Activated gamma-delta T cell treated with Interleukin-2 at 50 U/mL for 16 hours (primary cell): ENCODE results near the gene CAMK2B.

ENCODE experiments used
- DNase-seq: peaks from one replicate; pipeline ENCODE4 v3.0.0-alpha.2; 2020

The CAMK2B gene

GRCh38 chr7:44285561-44285960 lies 39.8 kb downstream of the CAMK2B start:
- no peak for DNase-seq

GRCh38 chr7:44284881-44285541 lies 40.4 kb downstream of the CAMK2B start:
- DNase-seq: no peak

DNA sequence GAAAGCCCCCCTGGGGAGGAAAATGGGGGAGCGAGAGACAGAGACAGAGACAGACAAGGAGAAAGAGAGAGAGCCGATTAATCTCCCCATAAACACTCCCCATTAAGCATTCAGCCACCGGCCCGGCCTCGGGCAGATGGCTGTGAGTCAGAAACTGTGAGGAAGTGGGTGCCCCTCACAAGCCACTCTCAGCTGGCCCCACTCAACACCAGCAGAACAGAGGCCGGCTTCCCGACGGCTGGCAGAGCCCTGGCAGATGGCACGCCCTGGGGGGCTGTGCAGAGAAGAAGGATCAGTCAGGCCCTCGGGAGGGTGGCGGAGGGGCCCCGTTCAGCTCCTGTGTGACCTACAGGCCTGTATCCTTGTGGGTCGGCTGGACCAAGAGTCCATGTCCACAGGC lies 41.2 kb downstream of the CAMK2B start:
- no peak for DNase-seq

- no peak for DNase-seq
Measured at GRCh38 chr7:44283381-44284211, 41.8 kb downstream of the CAMK2B start.

GRCh38 chr7:44282601-44283171 lies 42.7 kb downstream of the CAMK2B start:
- DNase-seq: no peak

DNA sequence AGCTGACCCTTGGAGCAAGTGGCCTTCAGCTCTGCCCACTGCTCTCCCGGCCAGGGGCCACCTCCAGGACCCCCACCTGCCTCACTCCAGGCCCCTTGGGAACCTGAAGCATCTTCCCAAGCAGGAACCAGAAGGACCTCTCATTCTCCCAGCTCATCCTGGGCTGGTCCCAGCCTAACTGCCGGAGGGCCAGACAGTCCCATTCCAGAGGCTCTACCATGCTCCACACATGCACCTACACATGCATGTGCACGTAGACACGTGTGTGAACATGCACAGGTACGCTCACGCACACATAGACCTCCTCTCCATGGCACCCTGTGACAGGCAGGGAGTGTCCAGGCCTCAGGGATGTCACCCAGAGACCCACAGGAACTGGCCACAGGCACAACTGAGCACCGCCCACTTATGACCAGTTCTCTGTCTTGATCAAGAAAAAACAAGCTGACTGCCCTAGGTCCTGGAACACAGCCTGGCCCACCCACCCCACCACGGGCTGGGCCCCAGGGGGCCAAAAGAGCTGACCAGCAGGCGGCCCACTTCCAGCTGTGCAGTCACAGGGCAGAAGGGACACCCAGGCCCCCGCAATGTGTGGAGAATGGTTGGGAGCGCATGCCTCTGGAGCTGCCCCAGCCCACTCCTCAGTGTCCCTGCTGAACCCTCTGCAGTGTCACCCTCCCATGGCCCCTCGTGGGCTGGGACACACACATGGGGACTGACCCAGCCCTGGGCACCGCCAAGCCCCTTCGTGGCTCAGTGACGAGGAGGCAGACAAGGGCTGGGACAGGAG lies 43.4 kb downstream of the CAMK2B start:
- no peak for DNase-seq

DNA sequence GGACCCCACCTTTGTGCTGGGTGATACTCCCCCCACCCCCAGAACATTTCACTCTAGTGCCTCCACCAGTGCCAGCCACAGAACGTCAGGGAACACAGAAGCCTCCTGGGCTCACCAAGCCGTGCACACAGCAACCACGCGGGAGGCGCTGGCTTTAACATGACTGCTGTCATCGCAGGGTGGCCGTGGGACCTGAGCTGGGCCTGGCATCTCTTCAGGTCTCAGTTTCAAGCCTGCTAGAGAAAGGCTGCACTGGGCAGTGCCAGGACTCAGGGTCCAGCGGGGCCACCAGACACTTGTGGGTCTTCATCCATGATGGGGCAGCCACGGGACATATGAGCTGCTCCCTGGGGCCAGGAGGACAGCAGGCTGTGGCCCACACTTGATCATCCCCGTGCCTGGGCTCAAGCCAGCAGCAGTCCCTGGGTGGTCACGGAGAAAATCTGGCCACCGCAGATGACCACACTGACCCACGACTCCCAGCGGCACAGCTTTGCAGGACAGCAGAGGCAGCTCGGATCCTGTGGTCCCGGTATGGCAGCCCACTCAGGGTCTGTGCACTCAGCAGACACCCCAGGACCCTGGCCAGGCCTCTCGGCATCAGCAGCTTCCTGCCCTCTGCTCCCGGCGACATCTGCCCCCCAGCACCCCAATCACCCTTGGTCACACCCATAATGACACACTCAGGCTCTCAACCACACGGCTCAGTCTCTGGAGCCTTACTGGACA lies 44.2 kb downstream of the CAMK2B start:
- no peak for DNase-seq

DNA sequence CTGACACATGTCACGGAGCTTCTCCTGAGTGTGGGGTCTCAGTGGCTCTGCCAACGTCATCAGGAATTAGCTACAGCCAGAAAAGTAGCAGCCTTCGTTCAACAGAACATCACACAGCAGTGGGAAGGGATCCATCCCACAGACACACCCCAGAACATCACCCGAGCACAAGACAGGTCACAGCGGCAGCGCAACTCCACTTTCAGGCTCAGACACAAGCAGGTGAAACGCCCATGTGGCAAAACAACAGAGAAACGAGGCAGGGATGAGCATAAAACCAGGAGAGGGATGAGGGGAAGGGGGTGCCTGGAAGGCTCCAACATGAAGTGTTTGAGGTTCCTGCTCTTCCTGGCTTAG lies 44.8 kb downstream of the CAMK2B start:
- no peak for DNase-seq

DNA sequence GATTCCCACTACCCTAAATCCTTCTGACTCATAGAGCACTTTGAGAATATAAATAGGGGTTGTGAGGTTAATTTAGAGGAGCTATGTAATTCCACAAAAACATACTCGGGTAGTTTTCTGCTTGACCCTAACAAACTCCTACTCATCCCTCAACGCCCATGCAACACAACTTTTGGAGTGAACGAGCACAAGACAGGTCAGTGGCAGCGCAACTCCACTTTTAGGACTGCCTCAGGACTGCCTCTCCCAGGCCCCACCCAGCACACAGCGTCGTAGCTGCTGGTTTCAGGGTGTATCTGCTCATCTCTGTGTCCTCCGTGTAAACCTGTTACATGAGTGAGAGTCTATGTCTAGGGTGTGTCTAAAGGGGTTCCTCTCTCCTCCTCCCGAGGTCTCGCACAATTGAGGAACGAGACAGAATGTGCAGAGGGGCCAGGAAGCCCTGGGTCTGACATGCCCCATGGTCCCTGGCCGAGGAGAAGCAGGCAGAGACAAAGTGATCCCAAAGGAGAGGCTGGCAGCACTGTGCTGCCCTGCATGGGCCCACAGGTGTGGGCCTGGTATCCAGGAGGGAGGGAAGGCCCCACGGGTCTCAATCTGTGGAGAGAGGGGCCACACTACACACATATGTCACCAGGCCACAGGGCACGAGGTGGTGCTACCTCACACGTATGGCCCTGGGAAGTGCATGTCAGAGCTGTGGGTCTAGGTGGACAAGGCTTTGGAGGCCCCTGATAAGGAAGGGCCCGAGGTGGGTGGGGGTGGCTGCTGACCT lies 45.5 kb downstream of the CAMK2B start:
- no peak for DNase-seq

GRCh38 chr7:44279286-44279685 lies 46.1 kb downstream of the CAMK2B start:
- no peak for DNase-seq

GRCh38 chr7:44278451-44279161 lies 46.8 kb downstream of the CAMK2B start:
- DNase-seq: no peak

DNA sequence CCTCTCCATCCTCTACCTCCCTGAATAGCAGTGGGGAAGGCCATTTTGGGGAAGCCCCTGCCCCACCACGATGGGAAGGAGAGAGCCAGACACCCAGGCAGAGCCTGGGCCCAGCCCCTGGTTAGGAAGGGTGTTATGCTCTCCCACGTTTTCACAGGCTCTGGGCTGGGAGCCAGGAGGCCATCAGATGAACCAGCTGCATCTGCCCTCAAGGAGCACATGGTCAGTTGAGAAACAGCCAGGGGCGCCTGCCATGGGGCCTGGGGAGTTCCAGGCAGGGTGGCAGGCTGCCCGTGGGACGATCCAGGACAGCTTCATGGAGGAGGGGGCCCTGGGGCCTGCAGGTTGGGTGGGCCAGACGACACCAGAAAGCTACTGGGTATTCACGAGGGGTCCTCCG lies 47.5 kb downstream of the CAMK2B start:
- no peak for DNase-seq

DNA sequence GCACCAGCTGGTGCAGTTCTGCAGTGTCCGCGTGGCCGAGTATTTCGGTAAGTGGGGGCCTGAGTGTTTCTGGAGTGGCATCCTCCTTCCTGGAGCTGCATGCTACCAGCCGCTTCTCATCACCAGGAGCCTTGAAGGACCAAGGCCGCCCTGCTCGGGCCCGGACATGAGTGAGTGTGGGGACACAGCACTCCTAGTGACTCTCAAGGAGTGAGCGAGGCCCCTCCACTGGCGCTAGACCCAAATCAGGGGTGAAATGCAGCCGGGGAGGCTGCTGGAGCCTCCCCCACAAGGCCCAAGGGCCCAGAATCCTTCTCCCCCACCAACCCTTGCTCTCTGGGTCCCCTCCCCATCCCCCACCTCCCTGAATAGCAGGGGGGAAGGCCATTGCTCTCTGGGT lies 48.0 kb downstream of the CAMK2B start:
- DNase-seq: no peak

DNA sequence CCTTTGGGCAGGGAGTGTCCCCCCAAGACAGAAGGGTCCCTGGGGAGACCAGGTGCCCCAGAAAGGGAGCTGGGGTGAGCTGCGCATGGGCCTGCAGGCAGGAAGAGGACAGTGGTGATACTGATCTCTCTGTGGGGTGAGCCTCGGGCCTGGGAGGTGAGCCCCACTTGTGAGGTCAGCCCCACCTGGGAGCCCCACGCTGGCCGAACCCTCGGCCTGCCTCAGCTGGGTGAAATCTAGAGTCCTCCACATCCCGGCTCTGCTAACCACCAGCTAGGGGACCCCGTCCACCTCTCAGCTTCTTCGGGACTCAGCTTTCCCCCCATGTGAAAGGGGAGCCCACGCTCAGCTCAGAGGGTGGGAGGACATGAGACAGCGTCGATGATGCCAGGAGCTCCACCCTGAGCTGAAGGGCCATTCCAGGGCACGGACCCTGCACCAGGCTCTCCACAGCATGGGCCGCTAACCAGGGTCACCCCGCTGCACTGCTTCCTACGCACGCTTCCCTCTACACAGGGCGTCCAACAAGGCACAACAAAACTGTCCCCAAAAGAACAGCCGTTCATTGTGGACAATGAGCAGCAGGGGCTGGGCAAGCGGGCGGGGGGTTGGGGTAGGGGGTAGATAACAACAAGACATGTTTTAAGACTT lies 48.7 kb downstream of the CAMK2B start:
- no peak for DNase-seq

DNA sequence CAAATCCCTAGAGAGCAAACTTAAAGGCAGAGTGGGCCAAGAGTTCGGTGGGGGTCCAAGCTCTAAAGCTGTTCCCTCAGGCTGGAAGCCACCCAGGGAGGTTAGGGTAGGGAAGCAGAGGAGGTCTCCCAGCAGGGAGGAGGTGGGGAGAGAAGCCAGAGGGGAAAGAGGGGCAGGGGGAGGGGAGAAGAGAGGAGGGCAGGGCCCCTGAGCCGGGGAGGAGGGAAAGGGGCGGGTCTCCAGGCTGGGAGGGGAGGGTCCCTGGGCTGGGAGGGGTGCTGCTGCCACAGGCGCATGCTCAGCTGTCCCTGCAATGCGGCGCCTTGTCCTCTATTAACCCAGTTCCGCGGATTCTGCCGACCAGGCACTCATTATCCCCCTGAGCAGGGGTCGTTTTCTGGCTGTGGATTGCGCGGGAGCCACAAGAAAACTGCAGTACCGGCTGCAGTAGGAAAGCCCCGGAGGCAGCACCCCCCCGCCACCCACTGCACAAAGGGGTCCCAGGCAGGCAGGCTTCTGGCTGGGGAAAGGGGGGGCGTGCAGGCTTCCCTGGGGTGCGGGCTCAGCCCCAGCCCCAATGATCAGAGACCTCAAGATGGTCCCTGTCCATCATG lies 49.3 kb downstream of the CAMK2B start:
- DNase-seq: no peak

- no peak for DNase-seq
Measured at GRCh38 chr7:44275146-44275545, 50.2 kb downstream of the CAMK2B start.

GRCh38 chr7:44274623-44274975 lies 50.8 kb downstream of the CAMK2B start:
- DNase-seq: no peak

- DNase-seq: no peak
Measured at GRCh38 chr7:44273681-44274622, 51.4 kb downstream of the CAMK2B start.

DNA sequence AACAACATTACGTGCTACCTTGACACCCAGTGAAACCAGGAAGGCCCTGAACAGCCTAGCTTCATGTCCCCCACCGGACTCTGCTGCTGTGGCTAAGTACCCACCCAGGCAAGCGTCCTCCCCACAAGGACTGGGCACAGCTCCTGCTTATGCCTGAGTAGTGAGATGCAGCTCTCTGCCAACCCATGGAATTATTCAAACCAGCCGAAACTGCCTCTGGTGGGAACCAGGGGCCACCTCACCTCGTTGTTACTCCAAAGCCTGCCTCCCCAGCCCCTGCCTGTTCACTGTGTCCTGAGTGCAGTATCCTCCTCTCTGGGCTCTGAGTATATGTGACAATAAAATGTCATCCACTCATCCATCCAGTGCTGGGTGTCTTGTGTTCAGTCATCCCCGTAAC lies 52.4 kb downstream of the CAMK2B start:
- no peak for DNase-seq
